Right renal pelvis (tissue), 4 donors: ENCODE measurements around the gene H6PD. TPM values are rescaled to one million over a fixed set of nuclear protein-coding genes. Genes with fewer than 3 reads are reported as not detected.

Experiments
- DNase-seq, 4 donors: peaks; one replicate each; pipeline ENCODE4 v3.0.0-alpha.2; 2013; ENCODE audit warnings: low read depth in 4 of 4, low spot score in 3 of 4, missing footprints in 1 of 4
- polyA plus RNA-seq, 4 donors: library from polyadenylated mRNA; unstranded; fragments of 120-200 nt; gene quantifications; one replicate each; pipeline ENCODE4 v1.2.1, GENCODE V29; 2013; ENCODE audit not compliant: insufficient read length in 4 of 4

Gene H6PD
- polyA plus RNA-seq, 4 donors = 36.7 to 43.1 (median 40.0) TPM

GRCh38 chr1:9271861-9272595, 37.5 kb downstream of the H6PD start:
- DNase-seq = no peak

GRCh38 chr1:9273177-9273576, 38.6 kb downstream of the H6PD start:
- no peak for DNase-seq

- DNase-seq = no peak
Observed at GRCh38 chr1:9275161-9275560, 40.6 kb downstream of the H6PD start.

GRCh38 chr1:9275567-9276034, 41.0 kb downstream of the H6PD start:
- DNase-seq = no peak

- DNase-seq = no peak
Observed at GRCh38 chr1:9278116-9278515, 43.5 kb downstream of the H6PD start.

- no peak for DNase-seq
Observed at GRCh38 chr1:9278585-9279153, 44.1 kb downstream of the H6PD start.

- no peak for DNase-seq
Observed at GRCh38 chr1:9279172-9279840, 44.7 kb downstream of the H6PD start.

- DNase-seq = no peak
Observed at GRCh38 chr1:9280015-9280860, 45.7 kb downstream of the H6PD start.

GRCh38 chr1:9281071-9281827, 46.7 kb downstream of the H6PD start:
- DNase-seq = no peak

- DNase-seq = no peak
Observed at GRCh38 chr1:9281908-9282695, 47.5 kb downstream of the H6PD start.

GRCh38 chr1:9282696-9282955, 48.1 kb downstream of the H6PD start:
- DNase-seq = no peak

- no peak for DNase-seq
Observed at GRCh38 chr1:9284061-9284460, 49.5 kb downstream of the H6PD start.

GRCh38 chr1:9286556-9286955, 52.0 kb downstream of the H6PD start:
- DNase-seq = no peak

GRCh38 chr1:9289090-9289534, 54.5 kb downstream of the H6PD start:
- no peak for DNase-seq

GRCh38 chr1:9289711-9290485, 55.3 kb downstream of the H6PD start:
- no peak for DNase-seq

- no peak for DNase-seq
Observed at GRCh38 chr1:9291914-9292360, 57.4 kb downstream of the H6PD start.

- DNase-seq = peak in 1 of 4 donors; percentile 67
Observed at GRCh38 chr1:9292361-9293240, 58.0 kb downstream of the H6PD start, which contains the start of gene SPSB1. Gene SPSB1 (plus strand): TSS chr1:9292894. CDS start chr1:9355892, 62,998 bp downstream.

GRCh38 chr1:9293241-9293532, 58.6 kb downstream of the H6PD start:
- DNase-seq = no peak
